ENCODE measurements around the gene IRF3.

The IRF3 gene

DNA sequence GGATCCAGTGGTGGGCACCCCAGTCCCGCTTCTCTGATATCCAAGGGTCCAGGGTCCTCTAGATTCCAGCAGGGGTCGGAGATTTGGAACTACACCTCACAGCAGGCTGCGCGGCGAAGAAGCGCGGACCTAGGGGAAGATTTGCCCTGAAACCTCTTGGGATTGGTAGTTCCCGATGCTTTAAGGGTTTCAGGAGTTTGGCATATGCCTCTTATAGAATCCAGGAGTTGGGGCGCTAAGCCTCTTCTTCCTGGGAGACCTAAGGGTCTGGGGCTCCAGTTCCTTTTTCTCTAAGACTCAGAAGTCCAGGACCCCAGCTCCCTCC lies 425 bp upstream of the IRF3 start:
- no peak for DNase-seq (ENCODE audit: low read depth)

GRCh38 chr19:49665036-49665350 lies 664 bp downstream of the IRF3 start:
- no peak for DNase-seq (ENCODE audit: low read depth)

DNA sequence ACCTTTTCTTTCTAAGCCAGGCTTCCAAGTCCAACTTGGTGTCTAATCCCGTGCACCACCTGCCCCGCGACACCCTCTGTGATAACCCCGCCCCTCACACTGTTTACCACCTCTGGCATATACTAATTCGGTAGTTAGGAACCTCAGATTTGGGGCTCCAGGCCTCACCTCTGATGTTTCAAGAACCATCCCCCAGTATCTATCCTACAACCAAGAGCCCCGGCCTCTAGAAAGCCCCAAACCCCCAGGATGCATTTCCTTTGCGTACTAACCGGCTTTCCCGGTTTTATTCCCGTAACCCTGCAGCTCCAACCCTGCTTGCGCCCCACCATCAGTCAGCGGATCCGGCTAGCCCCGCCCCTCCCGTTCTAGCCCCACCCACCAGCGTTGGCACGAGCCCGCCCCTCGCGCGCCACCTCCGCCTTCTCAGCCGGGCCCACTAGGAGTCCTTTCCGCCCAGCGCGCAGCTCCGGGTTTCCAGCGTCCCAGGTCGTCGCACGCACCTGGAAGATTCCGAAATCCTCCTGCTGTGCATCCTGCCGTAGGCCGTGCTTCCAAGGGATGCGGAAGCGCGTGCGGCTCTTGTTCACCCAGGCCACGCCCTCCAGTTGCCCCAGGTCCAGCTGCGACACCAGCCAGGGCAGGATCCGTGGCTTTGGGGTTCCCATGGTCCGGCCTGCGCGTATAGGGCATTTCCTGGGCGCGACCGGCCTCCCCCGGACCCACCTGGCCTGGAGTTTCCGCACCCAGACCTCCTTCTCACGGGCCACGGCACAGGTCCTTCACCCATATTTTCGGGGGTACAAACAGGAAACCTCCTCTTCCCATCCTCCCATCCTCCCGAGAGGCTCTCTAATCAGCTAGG lies 1.3 kb downstream of the IRF3 start:
- DNase-seq (ENCODE audit: low read depth) = peak; percentile 87

DNA sequence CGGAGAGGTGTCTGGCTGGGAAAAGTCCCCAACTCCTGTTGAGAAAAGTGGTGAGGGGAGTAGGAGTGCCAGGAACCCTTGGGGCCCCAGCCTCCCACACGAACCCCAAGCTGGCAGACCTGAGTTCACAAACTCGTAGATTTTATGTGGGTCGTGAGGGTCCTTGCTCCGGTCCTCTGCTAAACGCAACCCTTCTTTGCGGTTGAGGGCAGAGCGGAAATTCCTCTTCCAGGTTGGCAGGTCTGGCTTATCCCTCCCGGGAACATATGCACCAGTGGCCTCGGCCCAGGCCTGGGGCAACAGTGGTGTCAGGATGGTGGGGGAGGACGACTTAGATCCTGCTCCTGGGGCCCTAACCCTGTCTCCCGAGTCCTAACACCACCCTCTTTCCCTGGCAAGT lies 2.4 kb downstream of the IRF3 start:
- DNase-seq (ENCODE audit: low read depth) = no peak

- DNase-seq (ENCODE audit: low read depth) = no peak
Observed at GRCh38 chr19:49662011-49662410, 3.6 kb downstream of the IRF3 start.

DNA sequence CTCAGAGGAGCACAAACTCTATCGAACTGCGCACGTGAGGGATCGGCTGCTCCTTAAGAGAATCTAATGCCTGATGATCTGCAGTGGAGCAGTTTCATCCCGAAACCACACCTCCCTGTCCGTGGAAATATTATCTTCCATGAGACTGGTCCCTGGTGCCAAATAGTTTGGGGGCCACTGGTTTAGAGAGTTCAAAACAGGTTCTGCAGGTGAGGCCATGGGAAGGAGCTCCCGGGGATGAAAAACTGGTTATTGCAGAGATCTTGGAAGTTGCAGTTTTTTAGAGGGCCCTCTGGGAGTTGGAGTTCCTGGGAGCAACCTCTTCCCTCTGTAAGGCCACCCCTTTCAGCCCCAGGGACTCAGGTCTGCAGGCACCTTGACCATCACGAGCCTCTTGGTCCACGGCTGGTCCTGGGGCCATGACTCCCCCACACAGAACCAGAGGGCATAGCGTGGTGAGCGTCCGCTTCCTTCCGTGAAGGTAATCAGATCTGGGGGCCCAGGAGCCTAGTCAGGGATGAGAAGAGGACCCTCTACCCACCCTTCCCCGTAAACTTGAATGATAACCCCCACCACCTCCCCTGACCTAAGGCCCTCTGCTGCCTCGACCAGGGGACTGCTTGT lies 5.2 kb downstream of the IRF3 start:
- no peak for DNase-seq (ENCODE audit: low read depth)

DNA sequence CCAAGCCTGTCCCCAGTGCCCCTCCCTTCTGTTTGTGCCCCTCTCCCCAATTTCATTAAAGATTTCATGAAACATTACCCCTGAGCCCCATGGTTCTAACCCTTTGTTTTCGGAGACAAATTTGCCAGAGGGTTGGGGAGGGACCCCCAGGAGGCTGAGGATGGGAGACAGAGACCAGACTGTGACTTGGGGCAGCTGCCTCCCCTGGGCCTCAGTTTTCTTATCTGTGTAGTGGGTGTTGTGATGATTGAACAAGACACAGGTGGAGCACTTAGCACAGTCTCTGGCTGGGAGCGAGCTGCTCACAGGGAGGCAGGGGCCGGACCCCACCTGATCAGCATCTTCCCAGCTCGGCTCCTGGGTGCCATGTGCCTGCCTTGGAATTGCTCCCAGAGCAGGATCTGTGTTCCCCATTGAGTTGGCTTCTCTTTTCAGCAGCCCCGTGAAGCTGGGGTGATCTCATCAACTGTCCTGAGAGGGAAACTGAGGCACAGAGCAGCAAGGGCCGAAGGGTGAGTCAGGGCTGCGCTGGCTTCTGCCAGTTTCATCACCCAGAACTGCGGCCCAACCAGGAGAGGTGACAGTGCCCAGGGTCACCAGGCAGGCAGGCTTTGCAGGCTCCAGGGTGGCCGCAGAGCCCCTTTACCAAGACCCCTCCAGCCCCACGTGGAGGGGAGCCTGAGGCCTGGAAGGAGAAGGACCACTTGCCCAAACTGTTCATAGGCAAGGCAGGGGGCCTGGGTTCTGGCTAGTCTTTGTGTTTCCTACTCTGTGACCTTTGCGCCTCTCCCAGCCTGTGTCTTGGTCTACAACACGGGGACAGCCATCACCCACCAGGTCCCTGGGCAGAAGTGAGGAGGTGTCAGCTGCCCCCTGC lies 6.9 kb downstream of the IRF3 start:
- no peak for DNase-seq (ENCODE audit: low read depth)

- no peak for DNase-seq (ENCODE audit: low read depth)
Observed at GRCh38 chr19:49658139-49658517, 7.5 kb downstream of the IRF3 start.

- no peak for DNase-seq (ENCODE audit: low read depth)
Observed at GRCh38 chr19:49657493-49658138, 8.0 kb downstream of the IRF3 start.

DNA sequence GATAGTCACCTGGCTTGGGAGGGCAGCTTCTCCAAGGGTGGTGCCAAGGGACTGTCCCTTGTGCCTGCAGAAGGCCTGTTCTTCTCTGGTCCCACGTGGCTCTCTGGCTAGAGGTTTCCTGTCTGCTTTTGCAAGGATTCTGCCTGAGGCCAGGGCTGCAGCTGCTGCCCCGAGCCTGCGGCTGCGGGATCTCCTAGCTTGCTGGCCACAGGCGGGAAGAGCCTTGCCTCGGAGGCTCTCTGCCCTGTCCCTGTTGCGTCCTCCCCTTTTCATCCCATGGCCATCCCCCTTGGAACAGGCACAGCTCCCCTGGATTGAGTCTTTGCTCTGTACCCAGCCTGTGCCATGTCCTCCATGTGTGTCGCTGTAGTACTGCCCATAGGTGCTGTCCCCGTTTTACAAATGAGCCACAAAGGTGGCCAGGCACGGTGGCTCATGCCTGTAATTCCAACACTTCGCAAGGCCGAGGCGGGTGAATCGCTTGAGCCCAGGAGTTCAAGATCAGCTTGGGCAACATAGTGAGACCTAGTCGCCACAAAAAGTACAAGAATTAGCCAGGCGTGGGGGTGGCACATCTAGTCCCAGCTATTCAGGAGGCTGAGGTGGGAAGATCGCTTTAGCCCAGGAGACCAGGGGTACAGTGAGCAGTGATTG lies 9.1 kb downstream of the IRF3 start:
- no peak for DNase-seq (ENCODE audit: low read depth)

DNA sequence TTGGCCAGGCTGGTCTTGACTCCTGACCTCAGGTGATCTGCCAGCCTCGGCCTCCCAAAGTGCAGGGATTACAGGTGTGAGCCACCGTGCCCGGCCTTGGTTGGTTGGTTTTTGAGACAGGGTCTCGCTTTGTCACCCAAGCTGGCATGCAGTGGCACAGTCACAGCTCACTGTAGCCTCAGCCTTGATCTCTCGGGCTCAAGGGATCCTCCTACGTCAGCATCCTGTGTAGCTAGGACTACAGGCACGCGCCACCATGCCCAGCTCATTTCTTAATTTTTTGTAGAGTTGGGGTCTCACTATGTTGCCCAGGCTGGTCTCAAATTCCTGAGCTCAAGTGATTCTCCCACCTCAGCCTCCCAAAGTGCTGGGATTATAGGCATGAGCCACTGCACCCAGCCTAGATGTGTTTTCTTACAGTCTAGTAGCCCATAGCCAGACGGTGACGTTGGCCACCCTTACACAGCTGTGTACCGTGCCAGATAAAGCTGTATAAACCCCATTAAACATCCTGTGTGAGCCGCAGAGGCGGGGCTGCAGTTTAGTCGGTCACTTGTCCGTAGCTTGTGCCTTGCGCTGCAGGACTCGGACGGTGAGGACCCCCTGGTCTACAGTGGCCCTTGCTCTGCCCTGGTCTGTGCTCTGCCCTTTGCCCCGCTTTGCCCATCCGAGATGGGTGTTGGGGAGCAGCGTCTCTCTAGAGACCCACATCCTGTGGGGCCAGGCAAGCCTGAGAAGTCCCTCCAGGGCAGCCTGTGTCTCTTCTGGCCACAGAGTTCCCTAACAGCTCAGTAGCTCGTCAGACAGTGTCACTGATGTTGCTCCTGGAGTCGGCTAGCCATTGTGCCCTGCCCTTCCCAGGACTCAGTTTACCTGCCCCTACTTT lies 9.8 kb downstream of the IRF3 start:
- DNase-seq (ENCODE audit: low read depth) = no peak

DNA sequence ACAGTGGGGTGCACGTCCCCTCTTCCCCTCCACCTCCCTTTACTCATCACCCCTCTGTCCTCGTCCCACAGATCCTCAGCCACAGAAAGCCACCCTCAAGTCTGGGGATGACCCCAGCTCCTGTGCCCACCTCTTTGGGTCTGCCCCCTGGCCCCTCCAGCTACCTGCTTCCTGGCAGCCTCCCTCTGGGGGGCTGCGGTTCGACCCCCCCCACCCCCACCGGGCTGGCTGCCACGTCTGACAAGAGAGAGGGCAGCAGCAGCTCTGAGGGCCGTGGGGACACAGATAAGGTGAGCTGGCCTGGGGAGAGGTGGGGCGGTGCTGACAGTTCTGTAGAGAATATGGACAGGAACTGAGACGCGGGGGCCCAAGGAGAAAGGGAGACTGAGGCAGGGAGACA lies 11.1 kb downstream of the IRF3 start:
- no peak for DNase-seq (ENCODE audit: low read depth)

GRCh38 chr19:49653466-49653806 lies 12.2 kb downstream of the IRF3 start:
- no peak for DNase-seq (ENCODE audit: low read depth)

DNA sequence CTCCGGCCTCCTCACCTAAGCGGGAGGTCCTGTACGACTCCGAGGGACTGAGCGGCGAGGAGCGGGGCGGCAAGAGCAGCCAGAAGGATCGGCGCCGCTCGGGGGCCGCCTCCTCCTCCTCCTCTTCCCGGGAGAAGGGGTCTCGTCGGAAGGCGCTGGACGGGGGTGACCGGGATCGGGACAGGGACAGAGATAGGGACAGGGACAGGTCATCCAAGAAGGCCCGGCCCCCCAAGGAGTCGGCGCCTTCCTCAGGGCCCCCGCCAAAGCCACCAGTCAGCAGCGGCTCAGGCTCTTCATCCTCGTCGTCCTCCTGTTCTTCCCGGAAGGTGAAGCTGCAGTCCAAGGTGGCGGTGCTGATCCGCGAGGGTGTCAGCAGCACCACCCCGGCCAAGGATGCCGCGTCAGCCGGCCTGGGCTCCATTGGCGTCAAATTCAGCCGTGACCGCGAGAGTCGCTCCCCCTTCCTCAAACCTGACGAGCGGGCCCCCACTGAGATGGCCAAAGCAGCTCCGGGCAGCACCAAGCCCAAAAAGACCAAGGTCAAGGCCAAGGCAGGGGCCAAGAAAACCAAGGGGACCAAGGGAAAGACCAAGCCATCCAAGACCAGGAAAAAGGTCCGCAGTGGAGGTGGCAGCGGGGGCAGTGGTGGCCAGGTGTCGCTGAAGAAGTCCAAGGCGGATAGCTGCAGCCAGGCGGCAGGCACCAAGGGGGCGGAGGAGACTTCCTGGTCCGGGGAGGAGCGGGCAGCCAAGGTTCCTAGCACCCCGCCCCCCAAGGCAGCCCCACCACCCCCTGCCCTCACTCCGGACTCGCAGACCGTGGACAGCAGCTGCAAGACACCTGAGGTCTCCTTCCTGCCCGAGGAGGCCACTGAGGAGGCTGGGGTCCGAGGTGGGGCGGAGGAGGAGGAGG lies 12.8 kb downstream of the IRF3 start:
- no peak for DNase-seq (ENCODE audit: low read depth)

- DNase-seq (ENCODE audit: low read depth) = no peak
Observed at GRCh38 chr19:49651820-49652550, 13.7 kb downstream of the IRF3 start.

GRCh38 chr19:49651029-49651819 lies 14.4 kb downstream of the IRF3 start:
- DNase-seq (ENCODE audit: low read depth) = no peak

DNA sequence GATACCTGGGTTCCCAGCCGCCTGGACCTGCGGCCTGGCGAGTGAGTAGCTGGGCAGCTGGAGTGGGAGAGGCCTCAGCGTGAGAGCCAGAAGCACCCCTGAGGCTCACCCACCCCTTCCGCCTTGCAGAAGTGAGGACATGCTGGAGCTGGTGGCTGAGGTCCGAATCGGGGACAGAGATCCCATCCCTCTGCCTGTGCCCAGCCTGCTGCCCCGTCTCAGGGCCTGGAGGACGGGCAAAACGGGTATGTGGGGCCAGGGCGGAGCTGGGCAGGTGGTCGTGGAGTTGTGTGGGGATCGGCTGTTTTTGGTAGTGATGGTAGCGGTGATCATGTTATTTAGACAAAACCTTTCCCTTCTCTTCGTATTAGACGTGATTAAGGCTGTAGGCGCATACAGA lies 19.1 kb downstream of the IRF3 start:
- DNase-seq (ENCODE audit: low read depth) = no peak

GRCh38 chr19:49645995-49646394 lies 19.7 kb downstream of the IRF3 start:
- no peak for DNase-seq (ENCODE audit: low read depth)

DNA sequence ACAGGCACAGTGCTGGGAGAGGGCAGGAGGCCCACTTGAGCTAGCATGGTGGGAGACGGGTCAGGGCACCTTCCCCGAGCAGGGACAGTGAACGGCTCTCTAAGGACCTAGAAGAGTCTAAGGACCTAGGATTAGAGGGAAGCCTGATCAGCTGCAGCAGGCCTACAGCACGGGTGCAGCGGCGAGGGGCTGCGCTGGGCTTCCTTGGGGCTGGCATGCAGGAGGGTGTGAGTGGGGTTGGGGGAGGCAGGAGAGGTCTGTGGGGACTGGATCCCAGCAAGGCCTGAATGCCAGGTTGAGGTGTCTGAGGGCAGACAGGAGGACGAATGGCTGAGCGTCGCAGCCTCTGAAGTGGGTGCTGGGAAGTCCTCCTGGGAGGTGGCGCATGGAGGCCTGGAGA lies 20.1 kb downstream of the IRF3 start:
- no peak for DNase-seq (ENCODE audit: low read depth)
